Ascending aorta (tissue), 2 donors: ENCODE results near the gene CHAF1B. TPM values are rescaled to one million over a fixed set of nuclear protein-coding genes. Genes with fewer than 3 reads are reported as not detected.
"Not testable (repeated sequence)": the region's sequence is repeated elsewhere in the genome, so short reads cannot be mapped to it uniquely, and the experiment has no call there.

Experiments used
- DNase-seq, 2 donors: peaks; one replicate each; pipeline ENCODE4 v3.0.0-alpha.2; 2019; ENCODE audit warnings: low spot score in 2 of 2
- H3K27ac ChIP-seq, 2 donors: fragments of 200-600 bp; sonication (generic); one replicate each; pipeline ENCODE4 v1.5.1; 2016 to 2017; ENCODE audit warnings: mild to moderate bottlenecking in 1 of 2
- H3K27me3 ChIP-seq: fragments of 200-600 bp; sonication (generic); one replicate; pipeline ENCODE4 v1.5.1; 2017
- H3K36me3 ChIP-seq, 2 donors: fragments of 200-600 bp; sonication (generic); one replicate each; pipeline ENCODE4 v1.5.1; 2016
- H3K4me1 ChIP-seq, 2 donors: fragments of 200-600 bp; sonication (generic); one replicate each; pipeline ENCODE4 v1.5.1; 2016 to 2017; ENCODE audit warnings: mild to moderate bottlenecking in 1 of 2
- H3K4me3 ChIP-seq, 2 donors: fragments of 200-600 bp; sonication (generic); one replicate each; pipeline ENCODE4 v1.5.1; 2016 to 2017; ENCODE audit warnings: mild to moderate bottlenecking in 1 of 2
- H3K9me3 ChIP-seq, 2 donors: fragments of 200-600 bp; sonication (generic); one replicate each; pipeline ENCODE4 v1.5.1; 2016
- CTCF ChIP-seq, 3 experiments: fragments of 200-600 bp in 2 of 3; fragments of 450-650 bp in 1 of 3; sonication (generic) in 2 of 3; IDR thresholded peaks; one replicate each; pipeline ENCODE4 v1.5.1; 2016 to 2019; ENCODE audit warnings: antibody characterized with exemption in 3 of 3, mild to moderate bottlenecking in 1 of 3, moderate library complexity in 1 of 3
- intact Hi-C: fragments of 100-400 bp; cut with DNase I; formaldehyde crosslinking; loops from one replicate; pipeline ENCODE4 v1.15.1; 2023
- total RNA-seq: library from RNA; depleted of rRNA; stranded (reverse); fragments of >200 nt; gene quantifications from one replicate; pipeline ENCODE4 v1.1.0, GENCODE V29; 2016

Gene CHAF1B
- 0.43 TPM for total RNA-seq

DNA sequence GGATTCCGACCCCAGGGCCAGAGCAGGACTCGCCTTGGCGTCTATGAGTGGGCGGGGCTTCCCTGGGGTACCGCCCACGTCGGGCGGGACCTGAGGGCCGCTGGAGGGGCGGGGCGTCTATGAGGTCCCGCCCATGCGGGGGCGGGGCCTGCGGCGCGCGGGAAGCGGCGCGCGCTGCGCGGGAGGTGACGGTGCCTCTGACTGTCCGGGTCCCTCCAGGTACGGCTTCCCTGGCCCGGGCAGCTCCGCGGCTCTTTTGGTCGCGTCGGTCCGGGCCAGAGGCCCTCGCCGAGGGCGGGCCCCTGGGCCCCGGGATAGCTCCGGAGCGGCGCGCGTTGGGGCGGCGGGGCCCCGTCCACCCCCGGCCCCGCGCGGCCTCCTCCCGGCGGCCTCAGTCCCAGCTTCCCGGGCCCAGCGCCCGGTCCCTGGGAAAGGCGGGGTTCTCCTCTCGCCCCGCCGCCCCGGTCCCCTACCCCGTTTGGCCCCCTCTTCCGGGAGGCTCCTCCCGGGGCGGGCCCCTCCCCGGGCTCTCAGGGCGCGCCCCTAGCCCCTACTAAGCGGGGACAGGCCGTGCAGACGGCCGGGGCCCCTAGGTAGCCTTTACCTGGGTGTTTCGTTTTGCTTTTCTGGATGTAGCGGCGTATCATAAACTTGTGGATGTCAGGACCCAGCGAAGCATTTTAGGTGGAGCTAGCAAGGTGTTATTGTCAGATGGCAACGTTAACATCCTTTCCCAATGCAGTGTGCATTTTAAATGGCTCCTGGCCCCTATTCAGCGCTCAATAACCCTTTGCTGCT, at the start of gene CHAF1B:
TSS of gene CHAF1B (plus strand) at position 160 of the 798 bp plus-strand sequence. CDS start 745 bp downstream, outside the sequence.
- Histone ChIP-seq H3K27me3 (no peaks in the 10 kb centered on the region), H3K9me3 (no peaks in the 10 kb centered on the region), H3K27ac (peak within 1 kb of the TSS; percentile 72 to 73), H3K4me1 (no peaks in the 10 kb centered on the region), H3K36me3 (no peaks in the 10 kb centered on the region), H3K4me3 (peak within 1 kb of the TSS; percentile 73 to 80)
- no peak for TF ChIP-seq CTCF (IDR thresholded peaks at IDR 0.05)
- peak; percentile 14 to 86 for DNase-seq
- intact Hi-C loops: loop anchor here (5.0 kb wide), 1 partner anchor 47 kb away; no protein-coding TSS in a partner anchor

DNA sequence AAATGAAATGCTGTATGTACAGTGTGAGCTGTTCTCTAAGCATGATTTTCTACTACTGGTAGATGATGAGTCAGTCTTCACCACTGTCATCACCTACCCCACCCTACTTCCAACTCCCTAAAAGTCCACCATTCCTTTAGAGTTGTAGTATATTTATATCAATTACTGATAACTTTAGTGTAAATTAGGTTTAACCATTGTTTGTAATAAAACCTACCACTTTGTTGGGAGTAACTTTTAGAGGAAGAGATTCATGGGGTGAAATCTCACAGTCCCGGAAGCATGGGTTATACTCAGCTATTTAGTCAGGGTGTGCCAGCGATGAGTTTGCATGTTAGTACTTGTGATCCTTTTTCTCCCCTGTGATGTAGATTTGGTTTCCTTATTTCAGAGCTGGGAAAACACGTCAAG, 48.1 kb upstream of the CHAF1B start:
- intact Hi-C loops: no loop called here
- Histone ChIP-seq H3K36me3 (peaks cover 60 to 65% of the 10 kb centered on the region in 2 donors), H3K27ac (no peak overlapping the region)

DNA sequence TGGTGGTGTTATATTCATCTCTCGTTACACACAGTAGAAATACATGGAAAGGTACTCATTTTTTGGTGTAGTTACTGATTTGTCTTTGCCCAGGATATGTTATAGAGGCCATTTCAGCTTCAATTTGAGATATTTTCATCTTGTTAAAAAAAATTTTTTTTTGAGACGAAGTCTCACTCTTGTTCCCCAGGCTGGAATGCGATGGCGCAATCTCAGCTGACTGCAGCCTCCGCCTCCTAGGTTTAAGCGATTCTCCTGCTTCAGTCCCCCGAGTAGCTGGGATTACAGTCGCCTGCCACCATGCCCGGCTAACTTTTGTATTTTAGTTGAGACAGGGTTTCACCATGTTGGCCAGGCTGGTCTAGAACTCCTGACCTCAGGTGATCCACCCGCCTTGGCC, 46.2 kb upstream of the CHAF1B start:
- no peaks in the 10 kb centered on the region for H3K27me3 ChIP-seq
- H3K4me3 ChIP-seq: no peak overlapping the region
- intact Hi-C loops: no loop called here
- H3K4me1 ChIP-seq: no peaks in the 10 kb centered on the region
- TF ChIP-seq CTCF (IDR thresholded peaks at IDR 0.05): no peak
- H3K9me3 ChIP-seq: no peaks in the 10 kb centered on the region
- DNase-seq: no peak
- H3K36me3 ChIP-seq: peaks cover 77 to 79% of the 10 kb centered on the region in 2 donors
- no peak overlapping the region for H3K27ac ChIP-seq

More for the DNA sequence above, 48.1 kb upstream of the CHAF1B start:
- Histone ChIP-seq H3K4me3 (no peak overlapping the region), H3K27me3 (no peaks in the 10 kb centered on the region), H3K9me3 (no peaks in the 10 kb centered on the region), H3K4me1 (no peaks in the 10 kb centered on the region)
- DNase-seq: no peak
- TF ChIP-seq CTCF (IDR thresholded peaks at IDR 0.05): no peak

DNA sequence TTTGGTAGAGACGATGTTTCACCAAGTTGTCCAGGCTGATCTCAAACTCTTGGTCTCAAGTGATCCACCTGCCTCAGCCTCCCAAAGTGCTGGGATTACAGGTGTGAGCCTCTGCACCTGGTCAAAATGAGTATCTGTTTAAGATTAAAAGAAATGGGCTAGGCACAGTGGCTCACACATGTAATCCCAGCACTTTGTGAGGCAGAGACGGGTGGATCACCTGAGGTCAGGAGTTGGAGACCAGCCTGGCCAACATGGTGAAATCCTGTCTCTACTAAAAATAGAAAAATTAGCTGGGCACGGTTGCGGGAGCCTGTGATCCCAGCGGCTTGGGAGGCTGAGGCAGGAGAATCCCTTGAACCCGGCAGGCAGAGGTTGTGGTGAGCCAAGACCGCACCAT, 42.6 kb upstream of the CHAF1B start:
- H3K4me3 ChIP-seq, H3K27me3 ChIP-seq, H3K27ac ChIP-seq, intact Hi-C loops, DNase-seq, H3K9me3 ChIP-seq, H3K4me1 ChIP-seq: not testable (repeated sequence)
- H3K36me3 ChIP-seq: peaks cover 73 to 89% of the 10 kb centered on the region in 2 donors

DNA sequence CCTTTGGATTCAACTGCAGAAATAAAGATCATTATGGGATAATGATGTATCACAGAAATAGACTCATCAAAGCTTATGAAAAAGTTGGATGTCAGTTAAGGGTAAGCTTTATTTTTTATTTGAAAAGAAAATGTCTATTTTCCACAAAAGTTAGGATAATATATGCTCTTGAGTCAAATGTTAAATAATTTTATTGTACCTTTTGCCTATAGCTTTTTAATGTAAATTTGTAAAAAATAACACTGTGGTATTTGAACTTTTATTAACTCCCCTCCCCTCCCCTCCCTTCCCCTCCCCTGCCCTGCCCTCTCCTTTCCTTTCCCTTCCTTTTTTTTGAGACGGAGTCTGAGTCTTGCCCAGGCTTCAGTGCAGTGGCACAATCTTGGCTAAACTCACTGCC, 40.3 kb upstream of the CHAF1B start:
- H3K4me3 ChIP-seq: no peak overlapping the region
- TF ChIP-seq CTCF (IDR thresholded peaks at IDR 0.05): no peak
- intact Hi-C loops: no loop called here
- no peaks in the 10 kb centered on the region for H3K4me1 ChIP-seq
- H3K27ac ChIP-seq: no peak overlapping the region
- no peaks in the 10 kb centered on the region for H3K9me3 ChIP-seq
- no peaks in the 10 kb centered on the region for H3K27me3 ChIP-seq
- DNase-seq: no peak
- peaks cover 57 to 85% of the 10 kb centered on the region in 2 donors for H3K36me3 ChIP-seq

DNA sequence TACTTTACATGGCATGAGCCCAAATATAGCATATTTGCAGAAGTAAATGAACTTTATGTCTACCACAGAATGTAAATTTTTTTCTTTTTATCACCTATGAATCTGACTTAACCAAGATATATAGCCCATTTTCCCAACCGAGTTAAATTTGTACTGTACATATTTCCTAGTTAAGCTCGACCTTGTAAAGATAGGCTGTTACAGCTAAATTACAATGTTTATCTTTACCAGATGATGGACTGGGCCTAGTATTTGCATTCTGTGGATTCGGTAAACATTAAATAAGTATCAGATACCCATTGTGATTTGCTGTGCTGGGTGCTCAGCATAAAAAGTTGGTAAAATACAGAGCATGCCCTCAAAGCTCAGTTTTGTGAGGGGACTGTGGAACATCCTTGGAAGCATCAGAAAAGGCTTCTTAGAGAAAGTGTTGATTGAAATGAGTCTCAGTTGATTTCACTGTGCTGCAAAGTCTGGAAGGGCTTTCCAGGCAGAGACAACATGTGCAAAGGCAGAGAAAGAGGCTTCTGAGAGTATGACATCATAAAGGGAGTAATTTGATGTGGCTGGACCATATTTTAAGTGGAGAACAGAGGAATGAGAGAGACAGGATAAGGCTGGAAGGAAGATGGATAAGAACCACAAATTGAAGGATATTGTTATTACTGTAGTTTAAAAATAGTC, 37.8 kb upstream of the CHAF1B start:
- DNase-seq: no peak
- peaks cover 39 to 75% of the 10 kb centered on the region in 2 donors for H3K36me3 ChIP-seq
- H3K4me1 ChIP-seq: no peaks in the 10 kb centered on the region
- no peak for TF ChIP-seq CTCF (IDR thresholded peaks at IDR 0.05)
- no peak overlapping the region for H3K4me3 ChIP-seq
- H3K27ac ChIP-seq: no peak overlapping the region
- intact Hi-C loops: no loop called here
- H3K9me3 ChIP-seq: no peaks in the 10 kb centered on the region
- H3K27me3 ChIP-seq: no peaks in the 10 kb centered on the region
